HG03045 (cell line): ENCODE measurements around the gene ZNF484.
"Not testable (repeated sequence)": the region's sequence is repeated elsewhere in the genome, so short reads cannot be mapped to it uniquely, and the experiment has no call there.

Experiments
- ATAC-seq: cut with Tn5 transposase; IDR thresholded peaks from one replicate; pipeline ENCODE4 v1.9.1; 2021; ENCODE audit warnings: mild to moderate bottlenecking, moderate library complexity; ENCODE audit not compliant: unreplicated experiment

The ZNF484 gene

GRCh38 chr9:92877531-92878430 lies at the start of gene ZNF484:
TSS of gene ZNF484 (minus strand) at chr9:92878038. CDS start at chr9:92875029, 3,009 bp downstream.
- peak; percentile 97 for ATAC-seq

GRCh38 chr9:92920437-92920836 lies 42.6 kb upstream of the ZNF484 start:
- no peak for ATAC-seq

- no peak for ATAC-seq
These were observed 39.5 kb upstream of the ZNF484 start for GRCh38 chr9:92917176-92917800.

- ATAC-seq = no peak
These were observed 34.0 kb upstream of the ZNF484 start for GRCh38 chr9:92911511-92912475.

GRCh38 chr9:92905137-92905536 lies 27.3 kb upstream of the ZNF484 start:
- not testable (repeated sequence) for ATAC-seq

DNA sequence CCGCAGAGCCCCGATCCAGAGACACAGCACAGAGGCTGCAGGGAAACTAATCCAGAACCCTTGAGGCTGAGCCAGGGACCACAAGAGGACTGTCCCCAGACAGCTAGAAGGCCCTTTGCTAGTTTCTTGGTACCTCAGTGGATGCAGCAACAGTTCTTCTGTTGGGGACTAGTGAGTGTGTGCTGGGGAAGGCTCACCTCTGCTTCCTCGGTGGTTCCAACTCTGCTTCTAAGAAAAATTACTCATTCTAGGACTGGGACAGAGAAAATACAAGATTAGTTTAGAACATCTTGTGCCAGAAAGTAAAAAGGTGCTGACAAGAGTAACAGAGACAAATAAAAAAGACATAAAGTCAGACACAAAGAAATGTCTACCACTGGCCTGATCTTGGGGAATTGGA lies 19.5 kb upstream of the ZNF484 start:
- no peak for ATAC-seq

DNA sequence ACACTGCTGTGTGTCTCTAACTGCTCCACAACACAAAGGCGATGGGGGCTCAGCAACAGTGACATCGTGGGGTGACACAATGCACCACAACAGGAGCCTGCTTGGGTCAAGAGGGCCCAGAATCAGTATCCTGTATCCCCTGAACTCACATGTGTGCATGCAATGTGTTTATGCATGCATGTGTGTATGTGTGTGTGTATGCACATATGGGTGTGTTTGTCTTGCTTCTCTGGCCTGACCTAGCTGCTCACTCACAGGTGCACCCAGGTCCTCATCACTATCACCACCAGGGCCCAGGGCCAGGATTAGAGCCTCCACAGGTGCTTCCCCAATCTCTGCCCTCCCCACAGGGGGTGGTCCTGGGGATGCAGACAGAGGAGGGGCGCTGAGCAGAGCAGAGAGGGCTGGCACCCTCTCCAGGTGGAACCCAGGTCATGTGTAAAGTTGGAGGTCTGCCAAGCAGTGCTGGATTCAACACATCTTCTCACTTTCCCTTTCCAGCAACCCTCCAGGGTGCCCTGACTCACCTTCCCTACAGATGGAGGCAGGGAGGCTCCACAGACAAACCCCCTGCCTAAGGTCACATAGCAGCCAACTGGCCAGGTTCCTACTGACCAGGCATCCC lies 18.1 kb upstream of the ZNF484 start:
- no peak for ATAC-seq

DNA sequence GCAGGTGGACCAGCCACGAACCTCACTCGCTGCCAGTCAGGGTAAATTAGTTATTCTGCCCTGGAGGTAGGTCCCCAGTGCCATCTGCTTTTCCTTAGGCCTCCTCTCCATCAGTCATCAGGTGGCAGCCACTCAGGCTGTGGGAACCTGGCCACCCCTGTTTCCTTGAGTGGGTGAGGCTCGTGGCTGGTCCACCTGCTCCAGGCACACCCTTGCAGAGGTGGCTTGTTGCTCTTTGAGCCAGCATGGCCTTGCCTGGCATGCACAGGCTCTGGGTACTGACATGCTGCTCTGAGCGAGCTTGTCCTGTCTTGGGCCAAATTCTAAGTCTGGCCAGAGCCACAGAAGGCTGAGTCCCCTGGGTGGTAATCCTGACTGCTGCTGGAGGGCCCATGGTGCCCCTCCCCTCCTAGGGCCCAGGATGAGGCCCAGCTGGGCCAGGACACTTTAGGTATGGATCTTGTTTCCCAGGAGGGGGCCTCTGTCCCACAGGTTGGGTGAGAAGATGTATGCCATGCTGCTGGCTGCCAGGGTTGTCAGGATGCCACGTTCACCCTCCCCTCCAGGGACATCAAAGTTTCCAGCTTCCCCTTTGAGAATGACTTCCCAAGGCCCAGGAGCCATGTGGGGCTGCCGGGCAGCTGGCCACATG lies 17.0 kb upstream of the ZNF484 start:
- ATAC-seq = no peak

- not testable (repeated sequence) for ATAC-seq
These were observed 16.2 kb upstream of the ZNF484 start for GRCh38 chr9:92893916-92894610.

- ATAC-seq = not testable (repeated sequence)
These were observed 14.4 kb upstream of the ZNF484 start for GRCh38 chr9:92892276-92892675.

DNA sequence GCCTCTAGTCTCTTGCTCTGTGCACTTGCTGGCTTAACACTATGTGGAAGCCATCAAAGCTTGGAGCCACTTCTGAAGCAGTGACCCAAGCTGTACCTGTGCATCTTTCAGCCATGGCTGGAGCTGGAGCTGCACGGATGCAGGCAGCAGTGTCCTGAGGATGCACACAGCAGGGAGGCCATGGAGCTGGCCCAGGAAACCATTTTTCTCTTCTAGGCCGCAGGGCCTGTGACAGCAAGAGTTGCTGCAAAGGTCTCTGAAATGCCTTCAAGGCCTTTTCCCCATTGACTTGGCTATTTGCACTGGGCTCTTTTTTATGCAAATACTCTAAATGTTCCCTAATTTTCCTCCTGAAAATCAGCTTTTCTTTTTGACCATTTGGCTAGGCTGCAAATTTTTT lies 12.9 kb upstream of the ZNF484 start:
- no peak for ATAC-seq

GRCh38 chr9:92887880-92888338 lies 10.1 kb upstream of the ZNF484 start:
- ATAC-seq = no peak

GRCh38 chr9:92886846-92887610 lies 9.2 kb upstream of the ZNF484 start:
- not testable (repeated sequence) for ATAC-seq

- not testable (repeated sequence) for ATAC-seq
These were observed 6.0 kb upstream of the ZNF484 start for GRCh38 chr9:92883666-92884405.

DNA sequence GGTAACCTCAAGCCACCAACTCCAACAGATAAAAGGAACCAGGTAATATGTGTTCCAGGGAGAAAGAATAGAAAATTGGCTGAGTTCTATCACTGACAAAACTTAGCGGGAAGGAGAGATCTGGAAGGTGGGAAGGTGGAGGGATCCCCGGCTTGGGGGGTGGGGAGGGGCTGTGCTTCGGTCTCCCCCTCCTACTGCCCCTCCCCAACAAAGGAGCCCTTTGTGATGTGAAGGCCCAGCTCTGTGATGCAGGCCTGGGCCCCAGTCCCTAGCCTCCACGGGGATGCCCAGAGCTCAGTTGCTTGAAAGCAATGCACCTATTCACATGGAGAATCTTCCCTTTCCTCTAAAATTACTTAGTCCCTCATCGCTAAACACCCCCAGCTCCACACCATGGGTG lies 4.4 kb upstream of the ZNF484 start:
- ATAC-seq = no peak

- no peak for ATAC-seq
These were observed 2.5 kb downstream of the ZNF484 start for GRCh38 chr9:92875373-92875772.

DNA sequence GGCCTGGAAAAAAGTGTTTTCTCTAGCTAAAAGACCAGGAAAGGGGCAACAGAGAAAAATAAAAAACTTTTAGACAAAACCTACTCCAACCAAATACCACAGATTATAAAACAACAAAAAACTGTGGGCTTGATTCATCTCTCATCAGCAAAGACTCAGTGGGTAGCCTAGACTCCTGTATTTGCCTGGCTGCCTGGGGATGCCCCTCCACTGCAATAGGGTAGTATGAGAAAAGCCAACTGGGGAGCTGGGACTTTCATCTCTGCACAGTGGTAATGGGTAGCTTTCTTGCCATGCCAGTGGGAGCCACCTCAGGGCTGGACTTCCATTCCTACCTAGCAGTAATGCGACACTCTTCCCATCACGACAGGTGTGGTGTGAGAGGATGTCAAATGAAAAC lies 7.5 kb downstream of the ZNF484 start:
- no peak for ATAC-seq

DNA sequence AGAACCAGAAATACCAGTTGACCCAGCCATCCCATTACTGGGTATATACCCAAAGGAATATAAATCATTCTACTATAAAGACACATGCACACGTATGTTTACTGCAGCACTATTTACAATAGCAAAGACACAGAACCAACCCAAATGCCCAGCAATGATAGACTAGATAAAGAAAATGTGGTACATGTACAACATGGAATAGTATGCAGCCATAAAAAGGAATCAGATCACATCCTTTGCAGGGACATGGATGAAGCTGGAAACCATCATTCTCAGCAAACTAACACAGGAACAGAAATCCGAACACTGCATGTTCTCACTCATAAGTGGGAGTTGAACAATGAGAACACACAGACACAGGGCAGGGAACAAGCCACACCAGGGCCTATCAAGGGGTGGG lies 11.2 kb downstream of the ZNF484 start:
- not testable (repeated sequence) for ATAC-seq
